ENCODE results near the gene OR1D2.
"Not testable (repeated sequence)": the region's sequence is repeated elsewhere in the genome, so short reads cannot be mapped to it uniquely, and the experiment has no call there.

OR1D2 gene, protein sequence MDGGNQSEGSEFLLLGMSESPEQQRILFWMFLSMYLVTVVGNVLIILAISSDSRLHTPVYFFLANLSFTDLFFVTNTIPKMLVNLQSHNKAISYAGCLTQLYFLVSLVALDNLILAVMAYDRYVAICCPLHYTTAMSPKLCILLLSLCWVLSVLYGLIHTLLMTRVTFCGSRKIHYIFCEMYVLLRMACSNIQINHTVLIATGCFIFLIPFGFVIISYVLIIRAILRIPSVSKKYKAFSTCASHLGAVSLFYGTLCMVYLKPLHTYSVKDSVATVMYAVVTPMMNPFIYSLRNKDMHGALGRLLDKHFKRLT

GRCh38 chr17:3104322-3104721 lies at the start of gene OR1D2:
TSS of gene OR1D2 (minus strand) at chr17:3104422. CDS start at chr17:3092996, 11,426 bp downstream.
- no peak for DNase-seq
- in situ Hi-C loops (cut with HindIII; ENCODE audit: low pct_ligation_motif_present, low pct_unique_long_range_greater_than_20kb, low sequenced_read_pairs): no loop called here

DNA sequence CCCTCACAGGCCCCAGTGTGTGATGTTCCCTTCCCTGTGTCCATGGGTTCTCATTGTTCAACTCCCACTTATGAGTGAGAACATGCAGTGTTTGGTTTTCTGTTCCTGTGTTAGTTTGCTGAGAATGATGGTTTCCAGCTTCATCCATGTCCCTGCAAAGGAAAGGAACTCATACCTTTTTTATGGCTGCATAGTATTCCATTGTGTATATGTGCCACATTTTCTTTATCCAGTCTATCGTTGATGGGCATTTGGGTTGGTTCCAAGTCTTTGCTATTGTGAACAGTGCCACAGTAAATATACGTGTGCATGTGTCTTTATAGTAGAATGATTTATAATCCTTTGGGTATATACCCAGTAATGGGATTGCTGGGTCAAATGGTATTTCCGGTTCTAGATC lies 33.3 kb upstream of the OR1D2 start:
- in situ Hi-C loops (cut with HindIII; ENCODE audit: low pct_ligation_motif_present, low pct_unique_long_range_greater_than_20kb, low sequenced_read_pairs); DNase-seq: not testable (repeated sequence)

- in situ Hi-C loops (cut with HindIII; ENCODE audit: low pct_ligation_motif_present, low pct_unique_long_range_greater_than_20kb, low sequenced_read_pairs): no loop called here
- DNase-seq: no peak
Observed at GRCh38 chr17:3127451-3127850, 23.2 kb upstream of the OR1D2 start, which contains the start of gene OR1G1. TSS of gene OR1G1 (minus strand) at chr17:3127551. CDS start at chr17:3127551, 0 bp downstream.

DNA sequence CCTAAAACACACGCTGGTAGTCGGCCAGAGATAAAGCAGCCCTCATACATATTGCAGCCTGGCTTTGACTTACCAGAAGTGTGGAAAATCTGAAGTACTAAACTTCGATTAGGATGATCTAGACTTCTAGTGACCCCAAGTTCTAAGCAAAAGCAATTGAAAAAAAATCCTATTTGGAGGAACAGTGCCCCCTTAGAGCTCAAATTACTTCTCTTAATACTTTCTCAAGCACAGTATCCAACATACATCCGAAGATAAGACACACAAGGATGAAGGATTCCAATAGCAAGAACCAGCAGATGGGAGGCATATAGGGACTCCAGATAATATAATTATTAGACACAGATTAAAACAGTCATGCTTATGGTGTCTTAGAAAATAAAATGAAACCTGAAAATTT lies 30.4 kb downstream of the OR1D2 start:
- in situ Hi-C loops (cut with HindIII; ENCODE audit: low pct_ligation_motif_present, low pct_unique_long_range_greater_than_20kb, low sequenced_read_pairs); DNase-seq: not testable (repeated sequence)

GRCh38 chr17:3065192-3065591 lies 39.0 kb downstream of the OR1D2 start:
- DNase-seq; in situ Hi-C loops (cut with HindIII; ENCODE audit: low pct_ligation_motif_present, low pct_unique_long_range_greater_than_20kb, low sequenced_read_pairs): not testable (repeated sequence)

GRCh38 chr17:3063507-3063906 lies 40.7 kb downstream of the OR1D2 start, which contains the start of gene OR1D5:
TSS of gene OR1D5 (minus strand) at chr17:3063607. CDS start at chr17:3063607, 0 bp downstream.
- DNase-seq: not testable (repeated sequence)

GRCh38 chr17:3062824-3063377 lies 41.3 kb downstream of the OR1D2 start:
- in situ Hi-C loops (cut with HindIII; ENCODE audit: low pct_ligation_motif_present, low pct_unique_long_range_greater_than_20kb, low sequenced_read_pairs): not testable (repeated sequence)

More at GRCh38 chr17:3063507-3063906, 40.7 kb downstream of the OR1D2 start, which contains the start of gene OR1D5:
- in situ Hi-C loops (cut with HindIII; ENCODE audit: low pct_ligation_motif_present, low pct_unique_long_range_greater_than_20kb, low sequenced_read_pairs): not testable (repeated sequence)

GRCh38 chr17:3054868-3055267 lies 49.4 kb downstream of the OR1D2 start:
- DNase-seq; in situ Hi-C loops (cut with HindIII; ENCODE audit: low pct_ligation_motif_present, low pct_unique_long_range_greater_than_20kb, low sequenced_read_pairs): not testable (repeated sequence)

More at GRCh38 chr17:3062824-3063377, 41.3 kb downstream of the OR1D2 start:
- DNase-seq: not testable (repeated sequence)

- in situ Hi-C loops (cut with HindIII; ENCODE audit: low pct_ligation_motif_present, low pct_unique_long_range_greater_than_20kb, low sequenced_read_pairs): no loop called here
- peak; percentile 29 for DNase-seq
Observed at GRCh38 chr17:3049705-3050295, 54.4 kb downstream of the OR1D2 start.

DNA sequence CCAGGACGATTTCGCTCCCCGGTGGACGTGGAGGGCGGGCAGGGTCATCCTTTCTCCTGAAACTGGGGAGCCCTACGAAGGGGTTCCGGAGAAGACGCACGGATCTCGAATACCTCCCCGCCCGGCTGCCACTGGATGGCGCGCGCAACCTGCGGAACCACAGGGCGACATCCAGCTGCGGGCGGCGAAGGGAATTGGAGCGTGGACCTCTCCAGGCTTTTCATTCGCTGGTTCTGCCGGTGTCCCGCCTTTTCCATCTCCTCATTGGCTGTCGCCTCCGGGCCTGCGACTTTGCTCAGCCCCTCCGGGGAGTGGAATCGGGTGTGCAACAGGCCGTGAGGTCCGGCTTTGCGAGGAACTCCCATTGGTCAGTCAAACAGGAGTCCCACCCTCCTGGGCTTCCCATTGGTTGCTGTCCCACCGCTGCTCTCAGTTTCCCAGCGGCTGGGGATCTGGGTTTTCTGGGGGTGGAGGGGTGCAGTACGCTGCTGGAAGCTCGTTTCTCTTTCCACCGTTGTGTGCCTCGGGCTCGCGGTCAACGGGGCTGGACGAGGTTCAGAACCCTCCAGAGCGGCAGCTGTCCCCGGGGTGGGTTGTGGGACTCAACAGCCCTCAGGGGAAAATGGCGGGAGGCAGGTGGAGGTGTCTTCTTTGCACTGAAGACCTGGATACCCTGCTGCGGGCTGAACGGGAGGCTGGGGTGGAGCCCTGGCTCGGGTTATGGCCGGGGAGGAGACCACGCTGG lies 55.3 kb downstream of the OR1D2 start:
- peak; percentile 95 for DNase-seq
- in situ Hi-C loops (cut with HindIII; ENCODE audit: low pct_ligation_motif_present, low pct_unique_long_range_greater_than_20kb, low sequenced_read_pairs): no loop called here

DNA sequence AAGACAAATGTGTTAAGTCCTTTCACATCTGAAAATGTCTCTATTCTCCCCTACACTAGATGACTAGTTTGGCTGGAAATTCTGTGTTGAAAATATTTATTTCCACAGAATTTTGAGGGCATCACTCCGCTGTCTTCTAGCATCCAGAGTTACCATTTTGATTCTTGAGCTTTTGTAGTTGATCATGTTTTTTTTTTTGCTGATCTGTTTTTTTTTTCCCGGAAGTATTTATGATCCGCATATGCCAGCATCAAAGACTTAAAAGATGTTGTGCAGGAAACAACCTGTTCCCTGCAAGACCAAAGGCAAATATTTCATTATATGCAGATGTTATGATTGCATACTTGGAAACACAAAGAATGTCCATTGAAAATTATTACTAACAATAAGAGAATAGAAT lies 57.5 kb downstream of the OR1D2 start:
- in situ Hi-C loops (cut with HindIII; ENCODE audit: low pct_ligation_motif_present, low pct_unique_long_range_greater_than_20kb, low sequenced_read_pairs): no loop called here
- DNase-seq: no peak

GRCh38 chr17:3043737-3044365 lies 60.4 kb downstream of the OR1D2 start:
- peak; percentile 19 for DNase-seq
- in situ Hi-C loops (cut with HindIII; ENCODE audit: low pct_ligation_motif_present, low pct_unique_long_range_greater_than_20kb, low sequenced_read_pairs): no loop called here

GRCh38 chr17:3040882-3041281 lies 63.3 kb downstream of the OR1D2 start:
- no peak for DNase-seq
- in situ Hi-C loops (cut with HindIII; ENCODE audit: low pct_ligation_motif_present, low pct_unique_long_range_greater_than_20kb, low sequenced_read_pairs): no loop called here

DNA sequence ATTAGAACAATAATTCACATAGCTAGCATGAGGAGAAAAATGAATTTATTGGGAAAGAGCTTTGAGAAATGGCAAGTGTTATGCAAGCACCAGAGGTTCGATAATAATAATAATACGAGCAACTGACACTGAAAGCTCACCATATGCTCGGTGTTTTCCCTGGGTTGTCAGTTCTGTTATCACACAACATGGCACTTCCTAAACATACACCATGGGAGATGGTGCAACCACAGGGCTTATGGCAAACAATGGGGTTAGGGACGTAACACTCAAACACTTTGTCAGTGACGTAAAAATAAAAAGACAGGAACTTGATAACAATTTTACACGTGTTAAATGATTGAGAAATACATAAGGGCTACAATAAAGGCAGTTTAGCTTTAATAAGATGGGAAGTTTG lies 64.5 kb downstream of the OR1D2 start:
- no peak for DNase-seq
- in situ Hi-C loops (cut with HindIII; ENCODE audit: low pct_ligation_motif_present, low pct_unique_long_range_greater_than_20kb, low sequenced_read_pairs): no loop called here

DNA sequence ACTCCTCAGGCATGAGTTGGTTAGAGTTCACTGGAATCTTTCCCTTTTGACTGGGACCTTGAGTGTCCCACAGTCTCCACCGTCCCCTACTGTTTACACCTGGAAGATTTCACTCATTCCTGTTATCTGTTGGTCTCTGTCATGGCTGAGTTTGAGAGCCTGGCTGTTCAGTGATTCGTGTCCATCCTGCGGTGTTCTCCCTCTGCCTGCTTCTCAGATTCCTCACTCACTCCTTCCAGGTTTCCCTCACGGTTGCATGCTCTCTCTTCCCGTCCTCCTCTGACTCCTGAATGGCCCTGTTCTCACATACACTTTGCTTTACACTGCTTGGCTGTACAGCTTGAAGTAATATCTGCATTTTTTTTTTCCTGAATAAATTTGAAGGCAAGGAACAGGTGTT lies 65.3 kb downstream of the OR1D2 start:
- in situ Hi-C loops (cut with HindIII; ENCODE audit: low pct_ligation_motif_present, low pct_unique_long_range_greater_than_20kb, low sequenced_read_pairs): no loop called here
- DNase-seq: no peak

All from ACHN (cell line).